Prostate gland (tissue), 2 donors: Measurements from ENCODE around the gene PLA2R1.

Experiments used
- CTCF ChIP-seq, 4 experiments: fragments of 200-600 bp in 2 of 4; fragments of 450-650 bp in 2 of 4; sonication (generic) in 2 of 4; IDR thresholded peaks; 1 replicate in 3 of 4; 2 replicates in 1 of 4; pipeline ENCODE4 v1.5.1; 2016 to 2019; ENCODE audit warnings: antibody characterized with exemption in 4 of 4, mild to moderate bottlenecking in 2 of 4, moderate library complexity in 2 of 4
- POLR2A ChIP-seq: fragments of 450-650 bp; IDR thresholded peaks from one replicate; pipeline ENCODE4 v1.6.1; 2016; ENCODE audit warnings: antibody characterized with exemption, mild to moderate bottlenecking
- POLR2AphosphoS5 ChIP-seq: sonication (generic); formaldehyde crosslinking; IDR thresholded peaks from one replicate; pipeline ENCODE4 v1.6.1; 2017; ENCODE audit warnings: antibody characterized with exemption

GRCh38 chr2:159961451-159961850 lies 101.0 kb downstream of the PLA2R1 start:
- TF ChIP-seq CTCF (IDR thresholded peaks at IDR 0.05) (no peak), POLR2A (no peak), POLR2AphosphoS5 (no peak)
